GM21381 (cell line): ENCODE results near the gene CHD3.
"Not testable (repeated sequence)": the region's sequence is repeated elsewhere in the genome, so short reads cannot be mapped to it uniquely, and the experiment has no call there.

Experiments
- ATAC-seq: cut with Tn5 transposase; IDR thresholded peaks from one replicate; pipeline ENCODE4 v1.9.1; 2021; ENCODE audit warnings: mild to moderate bottlenecking, moderate library complexity; ENCODE audit not compliant: unreplicated experiment

CHD3 gene

GRCh38 chr17:7849751-7850504, 38.7 kb upstream of the CHD3 start:
- ATAC-seq: no peak

GRCh38 chr17:7850701-7851437, 37.7 kb upstream of the CHD3 start:
- no peak for ATAC-seq

- peak; percentile 55 for ATAC-seq
Observed at GRCh38 chr17:7851438-7852261, 36.9 kb upstream of the CHD3 start.

- no peak for ATAC-seq
Observed at GRCh38 chr17:7852262-7852670, 36.3 kb upstream of the CHD3 start.

GRCh38 chr17:7852919-7853690, 35.5 kb upstream of the CHD3 start:
- ATAC-seq: no peak

DNA sequence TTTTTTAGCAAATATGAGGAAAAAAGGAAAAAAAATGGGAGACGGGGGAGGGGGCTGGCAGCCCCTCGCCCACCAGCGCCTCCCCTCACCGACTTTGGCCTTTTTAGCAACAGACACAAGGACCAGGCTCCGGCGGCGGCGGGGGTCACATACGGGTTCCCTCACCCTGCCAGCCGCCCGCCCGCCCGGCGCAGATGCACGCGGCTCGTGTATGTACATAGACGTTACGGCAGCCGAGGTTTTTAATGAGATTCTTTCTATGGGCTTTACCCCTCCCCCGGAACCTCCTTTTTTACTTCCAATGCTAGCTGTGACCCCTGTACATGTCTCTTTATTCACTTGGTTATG, 34.9 kb upstream of the CHD3 start:
- no peak for ATAC-seq

DNA sequence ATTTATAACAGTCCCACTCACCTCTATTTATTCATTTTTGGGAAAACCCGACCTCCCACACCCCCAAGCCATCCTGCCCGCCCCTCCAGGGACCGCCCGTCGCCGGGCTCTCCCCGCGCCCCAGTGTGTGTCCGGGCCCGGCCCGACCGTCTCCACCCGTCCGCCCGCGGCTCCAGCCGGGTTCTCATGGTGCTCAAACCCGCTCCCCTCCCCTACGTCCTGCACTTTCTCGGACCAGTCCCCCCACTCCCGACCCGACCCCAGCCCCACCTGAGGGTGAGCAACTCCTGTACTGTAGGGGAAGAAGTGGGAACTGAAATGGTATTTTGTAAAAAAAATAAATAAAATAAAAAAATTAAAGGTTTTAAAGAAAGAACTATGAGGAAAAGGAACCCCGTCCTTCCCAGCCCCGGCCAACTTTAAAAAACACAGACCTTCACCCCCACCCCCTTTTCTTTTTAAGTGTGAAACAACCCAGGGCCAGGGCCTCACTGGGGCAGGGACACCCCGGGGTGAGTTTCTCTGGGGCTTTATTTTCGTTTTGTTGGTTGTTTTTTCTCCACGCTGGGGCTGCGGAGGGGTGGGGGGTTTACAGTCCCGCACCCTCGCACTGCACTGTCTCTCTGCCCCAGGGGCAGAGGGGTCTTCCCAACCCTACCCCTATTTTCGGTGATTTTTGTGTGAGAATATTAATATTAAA, 34.4 kb upstream of the CHD3 start:
- ATAC-seq: no peak

DNA sequence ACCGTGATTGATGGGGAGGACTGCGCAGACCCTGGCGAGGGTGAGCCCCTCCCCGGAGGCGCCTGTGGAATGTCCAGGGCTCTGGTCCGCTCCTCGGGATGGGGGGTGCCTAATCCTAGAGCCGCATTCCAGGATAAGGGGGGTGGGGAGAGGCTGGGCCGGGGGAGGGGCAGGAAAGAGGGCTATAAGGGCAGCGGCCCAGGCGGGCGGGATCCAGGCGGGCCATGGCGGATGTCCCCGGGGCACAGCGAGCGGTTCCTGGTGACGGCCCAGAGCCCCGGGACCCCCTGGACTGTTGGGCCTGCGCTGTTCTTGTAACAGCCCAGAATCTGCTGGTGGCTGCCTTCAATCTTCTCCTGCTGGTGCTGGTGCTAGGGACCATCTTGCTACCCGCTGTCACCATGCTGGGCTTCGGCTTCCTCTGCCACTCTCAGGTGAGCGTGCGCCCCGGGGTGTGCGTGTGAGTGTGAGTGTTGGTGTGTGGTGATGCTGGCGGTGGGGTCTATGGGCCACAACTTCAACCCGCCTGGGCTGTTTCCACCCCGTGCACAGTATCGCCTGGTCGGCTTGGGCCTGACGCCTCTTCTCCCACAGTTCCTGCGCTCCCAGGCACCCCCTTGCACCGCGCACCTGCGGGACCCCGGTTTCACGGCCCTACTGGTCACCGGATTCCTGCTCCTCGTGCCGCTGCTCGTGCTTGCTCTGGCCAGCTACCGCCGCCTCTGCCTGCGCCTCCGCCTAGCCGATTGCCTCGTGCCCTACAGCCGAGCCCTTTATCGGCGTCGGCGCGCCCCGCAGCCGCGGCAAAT, 33.5 kb upstream of the CHD3 start, which contains the start of gene TMEM88:
Gene TMEM88, plus strand, starts transcription at position 216 of the 809 bp plus-strand sequence. Its CDS starts 9 bp downstream, at position 225.
- ATAC-seq: no peak

DNA sequence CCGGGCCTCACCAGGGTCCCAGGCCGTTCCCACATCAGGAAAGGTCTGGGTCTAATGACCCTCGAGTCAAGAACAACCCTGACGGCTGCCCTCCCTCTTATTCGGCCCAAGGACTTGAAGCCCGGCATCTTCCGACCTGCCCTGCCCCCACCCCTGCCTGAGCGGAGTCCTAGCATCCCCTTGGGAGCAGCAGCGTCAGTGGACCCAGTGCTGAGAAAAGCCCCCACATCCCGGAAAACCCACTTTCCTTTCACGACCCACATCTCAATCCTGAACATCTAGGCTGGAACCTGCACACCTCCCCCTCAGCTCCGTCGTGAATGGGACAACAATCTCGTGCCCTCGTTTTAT, 33.0 kb upstream of the CHD3 start:
- ATAC-seq: no peak

- no peak for ATAC-seq
Observed at GRCh38 chr17:7856011-7856810, 32.4 kb upstream of the CHD3 start.

- ATAC-seq: peak; percentile 79
Observed at GRCh38 chr17:7856811-7857712, 31.5 kb upstream of the CHD3 start, which contains the start of gene NAA38. NAA38 (minus strand) TSS chr17:7857559; CDS start chr17:7857463, 96 bp downstream.

- peak; percentile 27 for ATAC-seq
Observed at GRCh38 chr17:7857713-7858521, 30.7 kb upstream of the CHD3 start, which contains the start of gene CYB5D1. CYB5D1 (plus strand) TSS chr17:7858003; CDS start chr17:7858135, 132 bp downstream.

- no peak for ATAC-seq
Observed at GRCh38 chr17:7858522-7858810, 30.1 kb upstream of the CHD3 start.

DNA sequence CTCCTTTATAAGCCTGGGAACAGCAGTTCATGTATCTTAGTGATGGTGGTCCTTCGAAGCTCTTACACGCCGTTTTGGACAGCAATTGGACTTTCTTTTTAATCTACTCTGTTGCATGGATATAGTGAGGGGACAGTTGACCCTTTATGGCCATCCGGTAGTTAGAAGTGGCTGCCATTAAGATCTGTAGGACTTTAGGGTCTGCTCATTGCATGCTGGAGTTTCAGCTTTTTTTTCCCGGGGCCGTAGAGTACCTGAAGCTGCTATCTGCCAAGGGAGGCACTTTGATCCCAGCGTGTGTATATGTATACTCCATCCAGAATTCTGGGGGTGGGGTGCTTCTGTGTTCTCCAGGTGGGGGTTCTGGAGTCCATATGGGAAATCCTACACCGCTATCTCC, 29.6 kb upstream of the CHD3 start:
- no peak for ATAC-seq

- no peak for ATAC-seq
Observed at GRCh38 chr17:7862692-7863437, 25.7 kb upstream of the CHD3 start.

GRCh38 chr17:7864384-7864783, 24.2 kb upstream of the CHD3 start:
- not testable (repeated sequence) for ATAC-seq
